HG03558 (cell line): ENCODE results near the gene KCNAB1.
A peak's percentile ranks its signal among the peaks of the same experiment; 100 is the strongest.

Experiments
- ATAC-seq: cut with Tn5 transposase; IDR thresholded peaks from one replicate; pipeline ENCODE4 v1.9.1; 2021; ENCODE audit warnings: moderate number of reproducible peaks; ENCODE audit not compliant: unreplicated experiment; ENCODE audit errors: extremely low read depth

The KCNAB1 gene

DNA sequence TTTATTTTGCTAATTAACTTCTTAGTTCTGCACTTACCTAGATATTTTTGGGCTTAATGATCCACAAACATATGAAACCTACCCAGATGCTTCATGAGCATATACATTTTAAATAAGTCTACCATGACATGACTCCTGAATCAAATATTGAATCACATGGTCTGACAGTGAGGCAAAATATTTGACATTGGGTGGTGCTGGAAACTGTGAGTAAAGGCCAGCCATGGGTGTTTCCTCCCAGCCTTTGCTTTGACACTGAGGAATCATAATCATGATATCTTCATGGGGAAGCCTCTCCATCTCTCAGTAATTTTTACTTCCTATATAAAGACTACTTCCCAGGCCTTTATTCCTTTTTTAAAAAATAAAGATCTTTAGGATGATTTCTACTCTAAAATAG is 457.4 kb downstream of the KCNAB1 start:
- no peak for ATAC-seq

DNA sequence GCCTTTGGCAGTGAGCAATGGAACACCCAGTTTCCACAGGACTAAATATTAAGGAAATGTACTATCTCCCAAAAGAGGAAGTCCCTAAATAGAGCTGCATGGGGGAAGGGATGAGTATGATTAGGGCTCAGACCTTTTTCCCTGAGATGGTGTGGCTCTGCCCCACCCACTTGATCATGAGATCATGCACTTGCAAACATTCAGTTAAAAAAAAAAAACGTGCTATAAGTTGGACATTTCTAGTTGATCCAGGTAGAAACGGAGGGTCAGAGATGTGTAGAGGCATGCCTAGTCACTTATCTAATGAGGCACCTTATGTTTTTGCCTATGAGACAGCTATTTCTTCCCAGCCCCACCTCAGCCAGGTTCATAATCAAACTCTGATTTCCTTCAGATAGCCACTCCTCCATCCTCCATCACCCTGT is 459.1 kb downstream of the KCNAB1 start:
- ATAC-seq: no peak

- no peak for ATAC-seq
Measured at GRCh38 chr3:156581033-156581432, 460.7 kb downstream of the KCNAB1 start.

DNA sequence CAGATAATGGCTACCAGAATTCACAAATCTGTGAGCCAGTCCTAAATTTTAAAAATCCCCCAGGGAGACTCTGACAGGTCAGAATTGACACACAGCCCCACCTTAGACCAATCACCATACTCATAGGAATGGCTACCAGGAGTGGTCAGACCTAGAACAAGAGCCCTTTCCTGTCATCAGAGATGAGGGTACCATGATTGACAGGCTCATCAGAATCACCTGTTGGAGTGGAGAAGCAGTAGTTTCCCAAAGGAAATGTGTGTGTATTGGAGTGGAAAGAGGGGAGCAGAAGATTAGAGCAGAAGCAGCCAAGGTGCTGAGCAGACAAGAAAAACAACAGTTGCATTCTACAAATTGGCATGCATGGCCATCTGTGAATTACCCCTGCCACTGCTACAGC is 461.6 kb downstream of the KCNAB1 start:
- ATAC-seq: no peak

- ATAC-seq: peak; percentile 38
Measured at GRCh38 chr3:156582532-156583183, 462.3 kb downstream of the KCNAB1 start.

DNA sequence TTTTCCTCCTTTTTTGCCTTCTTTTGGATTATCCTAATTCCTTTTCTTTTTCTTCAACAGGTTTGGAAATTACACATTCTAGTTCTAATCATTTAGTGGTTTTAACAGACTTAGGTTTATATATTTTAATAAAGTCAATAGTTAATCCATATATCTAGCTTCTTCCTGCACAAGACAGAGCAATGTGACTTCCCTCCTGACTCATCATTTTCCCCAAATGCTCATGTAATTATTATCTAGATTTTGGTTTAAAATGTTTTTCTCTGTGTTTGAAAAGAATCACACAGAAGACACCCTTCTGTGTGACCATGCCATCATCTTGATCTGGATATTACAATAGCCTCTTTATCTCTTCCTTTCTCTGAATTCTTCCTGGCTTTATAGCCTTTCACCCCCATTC is 463.1 kb downstream of the KCNAB1 start:
- ATAC-seq: no peak

DNA sequence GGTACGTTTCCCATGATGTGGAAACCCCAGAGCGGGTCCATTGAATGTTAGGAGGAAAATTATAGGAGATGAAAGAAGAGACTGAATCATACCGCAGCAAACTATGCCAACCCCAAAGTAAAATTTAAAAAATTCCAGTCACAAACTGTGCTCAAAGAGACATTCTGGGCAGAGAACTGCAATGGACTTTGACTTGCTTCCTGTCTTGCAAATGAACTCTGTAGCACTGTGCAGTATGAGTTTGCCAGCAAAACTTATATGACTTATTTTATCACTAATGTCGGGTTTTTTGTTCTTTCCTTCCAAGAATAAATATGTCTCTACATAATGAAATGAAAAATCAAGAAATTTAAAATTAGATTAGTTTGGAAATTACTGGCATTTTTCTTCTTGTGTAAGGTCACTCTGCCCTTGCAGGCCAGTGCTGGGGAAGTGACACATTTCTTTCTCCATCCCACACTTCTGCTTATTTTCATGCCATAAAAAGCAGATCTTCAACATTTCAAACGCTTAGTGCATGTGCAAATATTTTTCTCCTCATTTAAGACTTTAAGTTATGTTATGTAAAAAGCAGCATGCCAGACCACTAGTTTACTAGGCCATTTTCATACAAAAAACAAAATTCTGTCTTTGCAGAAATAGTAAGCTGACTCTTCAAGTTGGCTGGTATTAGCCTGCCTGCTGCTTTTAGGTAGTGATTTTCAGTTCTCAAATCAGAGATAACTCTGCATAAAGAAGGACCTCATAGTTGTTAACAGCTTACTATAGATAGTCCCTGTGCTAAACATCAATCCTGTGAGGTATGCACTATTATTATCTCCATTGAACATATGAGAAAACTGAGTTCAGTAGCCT is 466.8 kb downstream of the KCNAB1 start:
- ATAC-seq: no peak

GRCh38 chr3:156587760-156588069 is 467.3 kb downstream of the KCNAB1 start:
- ATAC-seq: no peak
